ENCODE data around the gene SRD5A3. TPM values are rescaled to one million over a fixed set of nuclear protein-coding genes. Genes with fewer than 3 reads are reported as not detected.

SRD5A3 gene
- total and polyA plus RNA-seq, 9 of the 15 experiments (the other 6 are each of a cell fraction or from before 2014, with no cell fraction given), result 2.5 to 37.0 (median 13.3) TPM

DNA sequence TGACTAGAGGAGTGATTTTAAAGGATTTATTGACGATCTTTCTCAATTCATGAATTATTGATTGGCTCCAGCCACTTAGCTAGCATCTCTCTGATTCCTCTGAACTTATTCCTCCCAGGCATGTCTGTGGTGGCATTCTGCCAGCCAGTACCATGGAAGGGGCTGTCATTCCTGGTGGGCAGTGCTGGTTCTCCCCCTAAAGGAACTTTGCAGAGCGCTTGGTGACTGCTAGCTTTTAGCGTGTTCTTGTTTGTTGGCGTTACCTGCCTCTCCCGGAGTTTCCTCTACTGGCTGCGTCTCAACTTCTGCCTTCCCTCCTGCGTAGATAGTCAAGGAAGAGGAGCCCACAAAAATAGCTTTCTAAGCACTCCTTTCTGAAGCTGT is 19.3 kb downstream of the SRD5A3 start:
- DNase-seq (ENCODE audit: extremely low read depth in 1 of 4, low spot score in 3 of 4) (no peak), FAIRE-seq (no peak), ATAC-seq (no peak)
- BruUV-seq (replicated peaks), result no TSS peak
- Histone ChIP-seq H2AFZ (ENCODE audit: low read depth, low read length) (no peak overlapping the region), H3K9me3 (replicated peaks; ENCODE audit: control insufficient read depth, insufficient read depth, low read depth, low read length) (no peaks in the 10 kb centered on the region), H3K9ac (ENCODE audit: insufficient read depth in 1 of 2, low read depth in 2 of 2, low read length in 2 of 2) (no peak overlapping the region), H3K4me1 (replicated peaks in 1 of 2; ENCODE audit: control insufficient read depth in 2 of 2, insufficient read depth in 2 of 2, low read length in 2 of 2) (peaks cover 3 to 4% of the 10 kb centered on the region in 2 experiments; a peak in 2 of 5 replicates), H3K4me3 (no peak overlapping the region), H3K4me2 (ENCODE audit: insufficient read depth, low read length) (no peak overlapping the region), H3K79me2 (ENCODE audit: control insufficient read depth, insufficient read depth, low read length) (no peaks in the 10 kb centered on the region), H3K27me3 (ENCODE audit: control insufficient read depth in 2 of 2, insufficient read depth in 2 of 2, low read length in 2 of 2) (no peaks in the 10 kb centered on the region), H3K9me1 (ENCODE audit: control insufficient read depth, insufficient read depth, low read length) (no peaks in the 10 kb centered on the region), H3K27ac (ENCODE audit: extremely low read depth, low read depth, low read length) (no peak overlapping the region), H3K36me3 (ENCODE audit: control insufficient read depth, insufficient read depth, low read length) (peaks cover 3% of the 10 kb centered on the region; the same call in 1 of the 3 replicates), H4K20me1 (replicated peaks; ENCODE audit: control insufficient read depth, insufficient read depth, low read length) (no peaks in the 10 kb centered on the region)
- WGBS (ENCODE audit: insufficient coverage, low coverage, missing lambda C conversion rate), result 72% methylated on average over 7 of the region's 7 CpGs
- POLR2A ChIA-PET, result interaction anchor here (0.6 to 1.2 kb wide), 4 partner anchors 9 to 1099 kb away, joined by 3 to 4 read pairs (median 4); no protein-coding TSS in a partner anchor
- CTCF ChIA-PET (ENCODE audit: low intra/inter-chr PET ratio), result no interaction called here
- in situ Hi-C loops (cut with MboI) (no loop called here), intact Hi-C loops (cut with micrococcal nuclease) (no loop called here)
- TF ChIP-seq ZEB2 (IDR thresholded peaks at IDR 0.05), result no peak
- no peak for TF ChIP-seq MED1 (CRISPR knock-in tag; IDR thresholded peaks at IDR 0.05; ENCODE audit: borderline replicate concordance)
- no peak for TF ChIP-seq ZNF217 (CRISPR knock-in tag; IDR thresholded peaks at IDR 0.05)
- no peak for TF ChIP-seq ETS2 (tag; IDR thresholded peaks at IDR 0.05; ENCODE audit: borderline replicate concordance, poor library complexity, severe bottlenecking)
- no peak for TF ChIP-seq NFRKB (IDR thresholded peaks at IDR 0.05; ENCODE audit: low read depth)
- TF ChIP-seq, protein P1, sequence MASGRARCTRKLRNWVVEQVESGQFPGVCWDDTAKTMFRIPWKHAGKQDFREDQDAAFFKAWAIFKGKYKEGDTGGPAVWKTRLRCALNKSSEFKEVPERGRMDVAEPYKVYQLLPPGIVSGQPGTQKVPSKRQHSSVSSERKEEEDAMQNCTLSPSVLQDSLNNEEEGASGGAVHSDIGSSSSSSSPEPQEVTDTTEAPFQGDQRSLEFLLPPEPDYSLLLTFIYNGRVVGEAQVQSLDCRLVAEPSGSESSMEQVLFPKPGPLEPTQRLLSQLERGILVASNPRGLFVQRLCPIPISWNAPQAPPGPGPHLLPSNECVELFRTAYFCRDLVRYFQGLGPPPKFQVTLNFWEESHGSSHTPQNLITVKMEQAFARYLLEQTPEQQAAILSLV (tag; IDR thresholded peaks at IDR 0.05), result no peak
- TF ChIP-seq PPARD (CRISPR knock-in tag; IDR thresholded peaks at IDR 0.05), result no peak
- TF ChIP-seq HCFC1 (IDR thresholded peaks at IDR 0.05; ENCODE audit: low read depth, low read length), result no peak
- TF ChIP-seq, protein P2, sequence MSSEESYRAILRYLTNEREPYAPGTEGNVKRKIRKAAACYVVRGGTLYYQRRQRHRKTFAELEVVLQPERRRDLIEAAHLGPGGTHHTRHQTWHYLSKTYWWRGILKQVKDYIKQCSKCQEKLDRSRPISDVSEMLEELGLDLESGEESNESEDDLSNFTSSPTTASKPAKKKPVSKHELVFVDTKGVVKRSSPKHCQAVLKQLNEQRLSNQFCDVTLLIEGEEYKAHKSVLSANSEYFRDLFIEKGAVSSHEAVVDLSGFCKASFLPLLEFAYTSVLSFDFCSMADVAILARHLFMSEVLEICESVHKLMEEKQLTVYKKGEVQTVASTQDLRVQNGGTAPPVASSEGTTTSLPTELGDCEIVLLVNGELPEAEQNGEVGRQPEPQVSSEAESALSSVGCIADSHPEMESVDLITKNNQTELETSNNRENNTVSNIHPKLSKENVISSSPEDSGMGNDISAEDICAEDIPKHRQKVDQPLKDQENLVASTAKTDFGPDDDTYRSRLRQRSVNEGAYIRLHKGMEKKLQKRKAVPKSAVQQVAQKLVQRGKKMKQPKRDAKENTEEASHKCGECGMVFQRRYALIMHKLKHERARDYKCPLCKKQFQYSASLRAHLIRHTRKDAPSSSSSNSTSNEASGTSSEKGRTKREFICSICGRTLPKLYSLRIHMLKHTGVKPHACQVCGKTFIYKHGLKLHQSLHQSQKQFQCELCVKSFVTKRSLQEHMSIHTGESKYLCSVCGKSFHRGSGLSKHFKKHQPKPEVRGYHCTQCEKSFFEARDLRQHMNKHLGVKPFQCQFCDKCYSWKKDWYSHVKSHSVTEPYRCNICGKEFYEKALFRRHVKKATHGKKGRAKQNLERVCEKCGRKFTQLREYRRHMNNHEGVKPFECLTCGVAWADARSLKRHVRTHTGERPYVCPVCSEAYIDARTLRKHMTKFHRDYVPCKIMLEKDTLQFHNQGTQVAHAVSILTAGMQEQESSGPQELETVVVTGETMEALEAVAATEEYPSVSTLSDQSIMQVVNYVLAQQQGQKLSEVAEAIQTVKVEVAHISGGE (CRISPR knock-in tag; IDR thresholded peaks at IDR 0.05), result no peak
- no peak for TF ChIP-seq ZNF830 (CRISPR knock-in tag; IDR thresholded peaks at IDR 0.05)
- TF ChIP-seq RBM14 (IDR thresholded peaks at IDR 0.05; ENCODE audit: borderline replicate concordance, insufficient read depth, low read depth, low read length), result no peak
- no peak for TF ChIP-seq KDM5B (IDR thresholded peaks at IDR 0.05; ENCODE audit: insufficient replicate concordance, low read depth, low read length)
- TF ChIP-seq ARID1B (IDR thresholded peaks at IDR 0.05), result no peak
- no peak for TF ChIP-seq NUFIP1 (IDR thresholded peaks at IDR 0.05; ENCODE audit: partially characterized antibody)
- TF ChIP-seq KDM1A (IDR thresholded peaks at IDR 0.05), result no peak
- TF ChIP-seq, protein P3, sequence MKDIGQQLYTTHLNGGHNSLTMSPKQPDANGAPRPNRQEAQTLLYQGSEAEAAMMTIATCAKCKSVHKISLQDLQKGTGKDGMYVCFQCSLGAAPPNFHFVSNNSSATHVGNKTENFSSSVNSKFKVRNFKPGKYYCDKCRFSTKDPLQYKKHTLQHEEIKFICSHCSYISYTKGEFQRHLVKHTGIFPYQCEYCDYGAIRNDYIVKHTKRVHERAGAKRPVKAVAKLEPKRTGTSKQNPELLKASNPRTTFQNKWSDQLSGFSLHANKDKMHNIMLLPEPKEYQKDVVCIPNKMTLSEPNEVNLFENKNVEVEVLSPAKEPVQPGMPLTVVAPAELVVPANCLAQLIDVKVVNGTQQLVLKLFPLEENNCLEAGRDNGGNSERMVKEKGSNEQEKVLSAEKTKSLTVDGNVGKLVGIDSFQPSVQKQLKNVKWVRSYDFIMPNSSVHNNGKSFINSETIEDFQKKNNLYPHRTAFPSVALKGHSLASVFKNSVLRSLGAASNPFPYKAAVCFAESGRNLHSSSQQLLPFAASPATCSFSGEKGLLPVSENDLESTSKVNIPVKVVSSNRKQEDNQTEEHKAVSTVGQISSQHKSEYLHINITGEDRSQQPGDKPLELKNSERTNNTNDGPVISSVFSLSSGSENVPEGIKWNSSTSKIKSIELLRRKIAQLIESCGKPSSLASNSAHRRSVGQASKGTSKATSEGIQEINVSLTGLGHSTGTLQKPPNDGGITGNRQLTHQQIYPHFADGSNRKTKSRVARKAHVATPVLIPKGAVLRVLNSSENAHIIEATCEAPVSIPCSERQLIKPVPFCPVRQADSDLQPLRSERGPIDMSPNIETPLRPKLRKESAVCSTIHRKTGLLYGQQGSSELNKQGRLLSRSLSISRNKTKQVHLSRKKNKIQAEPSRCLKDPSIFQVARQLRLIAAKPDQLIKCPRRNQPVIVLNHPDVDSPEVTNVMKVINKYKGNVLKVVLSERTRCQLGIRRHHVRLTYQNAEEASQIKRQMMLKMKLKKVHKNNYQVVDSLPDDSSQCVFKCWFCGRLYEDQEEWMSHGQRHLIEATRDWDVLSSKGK (CRISPR knock-in tag; IDR thresholded peaks at IDR 0.05), result no peak
